HTR-8/SVneo (cell line): ENCODE results near the gene CYP11A1.
"Not testable (repeated sequence)": the region's sequence is repeated elsewhere in the genome, so short reads cannot be mapped to it uniquely, and the experiment has no call there.

ENCODE experiments used
- DNase-seq: peaks from one replicate; pipeline ENCODE4 v3.0.0; 2011; ENCODE audit warnings: low spot score, mixed read lengths; ENCODE audit not compliant: insufficient read length
- FAIRE-seq: peaks from 2 replicates; lab custom pipeline; 2011; peaks lifted over from hg19 to GRCh38; lab: Jason Lieb, UNC

Gene CYP11A1

DNA sequence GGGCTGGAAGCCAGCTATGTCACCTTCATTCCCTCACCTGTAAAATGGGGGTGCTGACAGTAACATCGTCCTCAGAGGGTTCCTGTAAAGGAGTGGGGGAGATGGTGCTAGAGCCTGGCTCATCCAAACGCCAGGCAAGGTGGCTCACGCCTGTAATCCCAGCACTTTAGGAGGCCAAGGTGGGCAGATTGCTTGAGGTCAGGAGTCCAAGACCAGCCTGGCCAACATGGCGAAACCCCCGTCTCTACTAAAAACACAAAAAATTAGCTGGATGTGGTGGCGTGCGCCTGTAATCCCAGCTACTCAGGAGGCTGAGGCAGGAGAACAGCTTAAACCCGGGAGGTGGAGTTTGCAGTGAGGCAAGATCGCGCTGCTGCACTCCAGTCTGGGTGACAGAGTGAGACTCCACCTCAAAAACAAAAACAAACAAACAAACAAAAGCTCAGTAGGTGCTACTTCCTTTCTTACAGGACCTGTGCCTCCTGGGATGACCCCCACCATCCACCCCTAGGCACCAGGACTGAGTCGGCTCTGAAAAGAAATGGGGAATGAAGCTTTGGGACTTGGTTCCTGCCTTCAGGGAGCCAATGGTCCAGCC lies 22.7 kb upstream of the CYP11A1 start:
- not testable (repeated sequence) for DNase-seq, FAIRE-seq

GRCh38 chr15:74389241-74390048 lies 22.0 kb upstream of the CYP11A1 start:
- DNase-seq (no peak), FAIRE-seq (no peak)

DNA sequence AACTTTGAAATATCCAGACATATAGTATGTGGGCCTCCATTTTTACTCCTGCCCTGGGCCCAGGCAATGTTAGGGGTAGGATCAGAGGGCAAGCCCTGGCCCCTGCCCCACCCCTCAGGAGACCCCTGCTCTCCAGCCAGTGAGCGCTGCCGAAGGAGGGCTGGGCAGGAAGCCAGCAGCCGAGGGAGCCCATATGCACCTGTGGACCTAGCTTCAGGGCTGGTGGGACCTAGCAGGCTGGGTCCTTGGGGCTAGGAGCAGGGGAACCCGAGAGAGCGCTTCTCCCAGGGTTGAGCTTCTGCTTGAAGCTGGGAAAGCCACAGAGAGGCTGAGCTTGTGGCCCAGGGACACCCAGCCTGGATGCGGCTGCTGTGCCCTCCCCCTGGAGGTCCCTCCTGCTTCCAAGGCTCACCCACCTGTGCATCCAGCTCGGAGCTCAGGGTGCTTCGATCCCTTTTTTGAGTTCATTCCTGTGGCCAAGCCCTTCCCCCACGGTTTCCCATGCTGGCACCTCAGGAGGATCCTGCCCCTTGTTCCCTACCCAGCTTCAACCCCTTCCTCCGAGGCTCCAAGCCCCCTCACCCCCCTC lies 21.0 kb upstream of the CYP11A1 start:
- DNase-seq (no peak), FAIRE-seq (no peak)

- FAIRE-seq, result no peak
- DNase-seq, result no peak
Observed at GRCh38 chr15:74387621-74388362, 20.3 kb upstream of the CYP11A1 start.

- DNase-seq, result no peak
- no peak for FAIRE-seq
Observed at GRCh38 chr15:74387141-74387541, 19.7 kb upstream of the CYP11A1 start.

GRCh38 chr15:74386496-74387140 lies 19.2 kb upstream of the CYP11A1 start:
- no peak for FAIRE-seq
- no peak for DNase-seq

DNA sequence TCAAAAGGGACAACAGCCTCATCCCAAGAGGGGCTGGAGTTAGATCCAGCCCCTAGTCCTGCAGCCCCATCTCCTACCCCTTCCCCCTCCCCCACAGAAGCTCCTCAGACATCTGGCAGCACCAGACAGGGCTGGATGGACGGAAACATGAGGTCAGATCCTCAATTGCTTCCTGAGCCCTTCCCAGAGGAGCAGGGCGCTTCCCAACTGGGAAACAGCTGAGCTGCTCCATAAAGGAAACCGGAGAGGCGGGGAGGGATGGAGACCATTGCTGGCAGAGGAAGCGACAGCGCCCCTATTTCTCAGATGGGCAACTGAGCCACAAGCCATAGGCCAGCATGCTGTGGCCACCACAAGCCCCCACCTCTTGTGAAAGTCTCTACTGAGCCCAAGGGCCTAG lies 18.3 kb upstream of the CYP11A1 start:
- no peak for FAIRE-seq
- no peak for DNase-seq

DNA sequence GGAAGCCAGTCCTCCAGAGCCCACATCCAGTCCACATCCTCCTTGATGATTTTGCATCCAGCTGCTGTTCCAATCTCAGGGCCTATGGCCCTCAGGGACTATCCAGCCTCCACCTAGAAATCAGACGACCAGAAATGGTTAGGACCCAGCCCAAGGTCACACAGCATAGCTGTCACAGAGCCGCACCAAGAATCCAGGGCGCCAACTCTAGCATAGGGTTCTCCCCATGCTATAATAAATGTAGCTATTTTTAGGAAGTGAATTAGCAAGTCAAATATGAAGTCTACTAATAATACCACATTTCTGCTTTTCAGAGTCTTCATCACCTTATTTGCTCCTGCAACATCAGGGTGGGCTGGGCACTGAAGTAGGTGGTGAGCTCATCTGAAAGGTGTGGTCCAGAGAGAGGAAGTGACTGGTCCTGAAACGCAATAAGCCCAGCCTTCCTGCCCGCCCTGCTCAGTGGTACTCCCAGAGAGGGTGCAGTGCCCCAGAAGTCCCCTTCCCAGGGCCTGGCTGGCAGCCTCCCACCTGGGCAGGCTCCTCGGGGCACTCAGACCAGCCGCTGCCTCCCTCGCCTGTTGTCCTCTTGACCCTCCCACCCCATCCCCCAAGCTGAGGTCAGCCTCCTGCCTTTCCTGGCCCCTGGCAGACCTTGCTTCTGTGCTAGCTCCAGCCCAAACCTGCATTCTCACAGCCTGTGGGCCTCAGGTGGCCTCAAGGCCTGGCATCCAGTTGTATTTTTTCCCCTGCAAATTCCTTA lies 17.6 kb upstream of the CYP11A1 start:
- no peak for DNase-seq
- FAIRE-seq, result no peak

- FAIRE-seq (no peak), DNase-seq (no peak)
Observed at GRCh38 chr15:74384566-74384880, 17.1 kb upstream of the CYP11A1 start.

DNA sequence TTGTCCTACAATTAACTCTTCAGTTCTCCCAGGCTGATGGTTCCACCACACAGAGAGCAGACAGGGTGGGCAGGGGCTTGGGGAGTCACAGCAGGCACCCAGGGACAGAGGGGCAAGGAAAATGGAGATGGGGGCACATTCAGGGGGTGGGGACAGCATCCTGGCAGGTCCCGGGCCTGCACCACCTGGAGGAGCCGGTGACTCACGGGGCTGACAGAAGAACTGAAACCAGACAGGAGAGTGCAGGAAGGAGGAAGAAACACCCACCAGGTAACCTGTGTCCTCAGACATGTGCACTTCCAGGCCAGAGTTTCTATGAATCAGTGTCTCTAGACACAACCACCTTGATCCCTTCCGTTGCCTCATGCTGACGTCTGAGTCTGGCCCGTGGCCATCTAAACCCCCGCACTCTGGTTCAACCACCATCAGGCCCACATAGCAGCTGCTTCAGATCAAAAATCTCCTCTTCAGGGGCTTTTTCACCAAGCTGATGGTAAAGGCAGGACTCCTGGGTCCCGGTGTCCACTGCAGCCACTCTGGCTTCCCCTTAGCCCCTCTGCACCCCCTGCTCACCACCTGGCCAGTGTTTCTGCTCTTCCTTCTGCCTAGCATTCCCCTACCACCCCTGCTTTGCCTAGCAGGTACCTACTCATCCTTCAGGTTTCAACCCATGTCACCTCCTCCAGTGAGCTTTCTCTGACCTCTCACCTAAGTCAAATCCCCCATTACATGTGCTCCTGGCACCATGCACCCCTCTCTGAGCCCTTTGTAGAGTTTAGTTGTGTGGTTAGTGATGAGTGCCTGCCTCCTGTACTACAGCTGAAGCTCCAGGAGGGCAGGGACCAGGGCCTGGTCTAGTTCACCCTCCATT lies 16.5 kb upstream of the CYP11A1 start:
- no peak for DNase-seq
- no peak for FAIRE-seq

DNA sequence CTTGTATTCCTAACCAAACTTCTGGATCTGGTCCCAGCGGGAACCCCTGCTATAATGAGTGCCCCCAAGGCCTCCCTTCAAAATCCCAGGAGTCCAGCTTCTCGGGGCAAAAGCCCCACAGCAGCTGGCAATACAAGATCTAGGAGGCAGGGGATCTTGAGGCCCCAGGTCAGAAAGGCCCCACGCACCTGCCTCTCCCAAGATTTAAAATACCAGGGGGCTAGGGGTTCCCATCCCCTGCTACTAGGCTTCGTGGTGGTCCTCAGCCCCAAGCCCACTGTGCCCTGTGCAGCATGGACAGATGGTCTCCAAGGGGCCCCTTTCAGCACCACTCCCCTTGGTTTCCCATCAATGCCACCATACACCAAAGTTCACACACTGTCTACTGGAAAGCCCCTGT lies 15.8 kb upstream of the CYP11A1 start:
- no peak for FAIRE-seq

GRCh38 chr15:74382004-74382816 lies 14.8 kb upstream of the CYP11A1 start:
- FAIRE-seq (no peak), DNase-seq (peak; percentile 91)

More for the DNA sequence above, 15.8 kb upstream of the CYP11A1 start:
- no peak for DNase-seq

- FAIRE-seq, result no peak
Observed at GRCh38 chr15:74381481-74381880, 14.0 kb upstream of the CYP11A1 start.

DNA sequence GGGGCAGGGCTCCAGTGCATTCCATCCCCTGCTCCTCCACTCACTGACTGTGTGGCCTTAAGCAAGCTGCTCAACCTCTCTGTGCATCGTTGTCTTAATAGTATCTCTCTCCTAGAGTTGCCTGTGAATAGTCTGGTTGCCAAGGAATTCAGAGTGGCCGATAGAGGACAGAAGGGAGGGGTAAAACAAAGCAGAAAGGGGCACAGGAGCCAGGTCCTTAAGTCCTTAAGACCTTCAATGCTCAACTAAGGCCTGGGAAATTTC lies 13.7 kb upstream of the CYP11A1 start:
- FAIRE-seq (no peak), DNase-seq (no peak)

More at GRCh38 chr15:74381481-74381880, 14.0 kb upstream of the CYP11A1 start:
- no peak for DNase-seq

- FAIRE-seq (no peak), DNase-seq (no peak)
Observed at GRCh38 chr15:74380361-74381189, 13.1 kb upstream of the CYP11A1 start.

DNA sequence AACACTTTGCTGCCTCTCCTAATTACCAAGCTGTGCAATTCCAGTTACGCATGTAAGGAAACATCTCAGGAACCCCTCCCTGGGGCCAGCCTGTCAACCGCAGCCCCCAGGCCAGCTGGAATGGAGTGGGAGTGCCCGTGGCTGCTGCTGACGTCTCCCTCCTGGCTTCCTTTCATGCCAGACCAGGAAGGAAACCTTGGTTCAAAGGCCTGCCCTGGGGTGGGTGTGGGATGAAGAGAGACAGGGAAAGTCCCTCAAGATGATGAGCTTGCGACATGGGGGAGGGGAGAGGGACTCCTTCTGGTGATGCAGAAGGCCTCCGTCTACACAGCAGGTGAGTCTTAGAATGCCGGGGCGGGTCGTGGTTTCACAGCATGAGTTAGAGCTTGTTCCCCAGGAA lies 11.4 kb upstream of the CYP11A1 start:
- DNase-seq (no peak), FAIRE-seq (no peak)
